GM12878 (cell line): Measurements from ENCODE around the gene PIGS. TPM values are rescaled to one million over a fixed set of nuclear protein-coding genes. Genes with fewer than 3 reads are reported as not detected.

Experiments
- E4F1 ChIP-seq: fragments of 450-650 bp; IDR thresholded peaks from 2 replicates; pipeline ENCODE4 v1.6.1; 2018; ENCODE audit warnings: borderline replicate concordance, mild to moderate bottlenecking; ENCODE audit not compliant: partially characterized antibody
- EZH2 ChIP-seq: IDR thresholded peaks from 2 replicates; pipeline ENCODE4 v1.6.1; 2012; ENCODE audit warnings: low read depth, mild to moderate bottlenecking, control low read depth, inconsistent platforms, low read length, borderline replicate concordance; ENCODE audit not compliant: control insufficient read depth
- IKZF2 ChIP-seq, 2 experiments: fragments of 450-650 bp; IDR thresholded peaks; 2 replicates each; pipeline ENCODE4 v1.6.1; 2017; ENCODE audit warnings: mild to moderate bottlenecking in 2 of 2, moderate library complexity in 2 of 2
- MLLT1 ChIP-seq: fragments of 450-650 bp; IDR thresholded peaks from 2 replicates; pipeline ENCODE4 v1.6.1; 2016; ENCODE audit warnings: mild to moderate bottlenecking
- MTA2 ChIP-seq: fragments of 450-650 bp; IDR thresholded peaks from 2 replicates; pipeline ENCODE4 v1.6.1; 2016; ENCODE audit warnings: low read depth, mild to moderate bottlenecking, moderate library complexity
- NFIC ChIP-seq: IDR thresholded peaks from 2 replicates; pipeline ENCODE4 v1.6.1; 2012; ENCODE audit warnings: low read depth, mild to moderate bottlenecking, inconsistent platforms, low read length, moderate library complexity
- NR2F1 ChIP-seq: fragments of 450-650 bp; conservative IDR thresholded peaks from 2 replicates; pipeline ENCODE4 v1.6.1; 2017; ENCODE audit warnings: mild to moderate bottlenecking
- RB1 ChIP-seq: fragments of 450-650 bp; formaldehyde crosslinking; IDR thresholded peaks from 2 replicates; pipeline ENCODE4 v1.6.1; 2017; ENCODE audit warnings: mild to moderate bottlenecking, borderline replicate concordance
- RFX5 ChIP-seq: IDR thresholded peaks from 2 replicates; pipeline ENCODE4 v1.6.1; 2011; ENCODE audit warnings: low read depth, low read length, improper control_type of control experiment
- SKIL ChIP-seq: fragments of 450-650 bp; IDR thresholded peaks from 2 replicates; pipeline ENCODE4 v1.6.1; 2017; ENCODE audit warnings: mild to moderate bottlenecking, low read depth, inconsistent platforms; ENCODE audit not compliant: poor library complexity, severe bottlenecking
- SMARCA5 ChIP-seq: fragments of 450-650 bp; IDR thresholded peaks from 2 replicates; pipeline ENCODE4 v1.6.1; 2017; ENCODE audit warnings: mild to moderate bottlenecking
- SMC3 ChIP-seq: IDR thresholded peaks from 2 replicates; pipeline ENCODE4 v1.6.1; 2011; ENCODE audit warnings: low read length, improper control_type of control experiment, borderline replicate concordance
- YY1 ChIP-seq: IDR thresholded peaks from 2 replicates; pipeline ENCODE4 v1.6.1; 2011; ENCODE audit warnings: low read depth, mild to moderate bottlenecking, low read length
- ZNF217 ChIP-seq: fragments of 450-650 bp; IDR thresholded peaks from 2 replicates; pipeline ENCODE4 v1.6.1; 2017; ENCODE audit warnings: antibody characterized with exemption, mild to moderate bottlenecking
- ZNF592 ChIP-seq: fragments of 450-650 bp; IDR thresholded peaks from 2 replicates; pipeline ENCODE4 v1.6.1; 2017; ENCODE audit warnings: mild to moderate bottlenecking, moderate library complexity
- ZSCAN29 ChIP-seq: fragments of 450-650 bp; IDR thresholded peaks from 2 replicates; pipeline ENCODE4 v1.6.1; 2017; ENCODE audit warnings: mild to moderate bottlenecking, moderate library complexity
- polyA plus RNA-seq, 11 experiments: library from polyadenylated mRNA; depleted of rRNA in 4 of 11; unstranded in 6 of 11; stranded (reverse) in 5 of 11; fragments of >200 nt; fragmentation: Nextera tagmentation in 4 of 11; fragmentation: Illumina TruSeq in 1 of 11; extraction: Ambion mirVana in 4 of 11; extraction: Trizol in 1 of 11; gene quantifications; 1 replicate in 1 of 11; 2 replicates in 10 of 11; pipeline versions ENCODE4 v1.2.1 to v1.2.3, GENCODE V29; 2011 to 2016; ENCODE audit warnings: inconsistent platforms in 2 of 11, missing spikeins in 2 of 11, low read depth in 1 of 11
- total RNA-seq, 4 experiments: library from RNA; depleted of rRNA in 3 of 4; stranded (reverse); fragments of >200 nt in 3 of 4; fragmentation: Illumina TruSeq in 1 of 4; extraction: Trizol in 1 of 4; gene quantifications; 2 replicates each; pipeline versions ENCODE4 v1.2.1 to v1.2.3, GENCODE V29; 2013 to 2021

Gene PIGS
- total and polyA plus RNA-seq, 10 of the 15 experiments (the other 5 are each of a cell fraction or from before 2014, with no cell fraction given), result 27.5 to 73.7 (median 50.7) TPM

- TF ChIP-seq ZNF592 (no peak), ZNF217 (no peak), SMC3 (peak; percentile 76; the same call in 1 of the 2 replicates), SKIL (no peak), RB1 (0 out of 2 replicates have a peak, but pooled peaks have one; percentile 60), SMARCA5 (peak; percentile 84; the same call in 1 of the 2 replicates), YY1 (peak; percentile 69; the same call in 1 of the 2 replicates), RFX5 (no peak), E4F1 (no peak), NFIC (no peak), MLLT1 (0 out of 2 replicates have a peak, but pooled peaks have one; percentile 37), EZH2 (no peak), IKZF2 (IDR thresholded peaks at IDR 0.05) (peak in 1 of 2 experiments; percentile 36; a peak in 2 of 4 replicates), ZSCAN29 (no peak), MTA2 (peak; percentile 32; the same call in 1 of the 2 replicates), NR2F1 (0 out of 2 replicates have a peak, but pooled peaks have one; percentile 25)
Measured at GRCh38 chr17:28547623-28548416, 23.5 kb downstream of the PIGS start (continued).
